Neural cell (in vitro differentiated cells): ENCODE results near the gene PTMS. TPM values are rescaled to one million over a fixed set of nuclear protein-coding genes. Genes with fewer than 3 reads are reported as not detected.

Experiments
- H2AFZ ChIP-seq: fragments of 200-600, 300-800 bp; sonication (generic), shearing (Covaris generic); 2 replicates; pipeline ENCODE4 v1.6.0; 2014; ENCODE audit warnings: low read depth, mild to moderate bottlenecking, antibody characterized with exemption, low read length, moderate library complexity
- H3F3A ChIP-seq: fragments of 200-600 bp; shearing (Covaris generic); 2 replicates; pipeline ENCODE4 v1.6.1; 2016; ENCODE audit warnings: mild to moderate bottlenecking, moderate library complexity, mixed read lengths, antibody characterized with exemption, low read length; ENCODE audit not compliant: insufficient read depth, poor library complexity, severe bottlenecking
- H3K27ac ChIP-seq: fragments of 200-600, 300-800 bp; sonication (generic), shearing (Covaris generic); 2 replicates; pipeline ENCODE4 v1.5.1; 2014; ENCODE audit warnings: mild to moderate bottlenecking, low read length, moderate library complexity
- H3K27me3 ChIP-seq: fragments of 300-800, 200-600 bp; sonication (generic), shearing (Covaris generic); 2 replicates; pipeline ENCODE4 v1.6.0; 2014; ENCODE audit warnings: mild to moderate bottlenecking, low read depth, low read length, moderate library complexity; ENCODE audit not compliant: insufficient read depth
- H3K36me3 ChIP-seq: fragments of 300-800, 200-600 bp; sonication (generic), shearing (Covaris generic); 2 replicates; pipeline ENCODE4 v1.5.1; 2014; ENCODE audit warnings: mild to moderate bottlenecking, antibody characterized with exemption, low read length, moderate library complexity; ENCODE audit not compliant: insufficient read depth
- H3K4me2 ChIP-seq: fragments of 300-800, 200-600 bp; sonication (generic), shearing (Covaris generic); 2 replicates; pipeline ENCODE4 v1.6.0; 2014; ENCODE audit warnings: mild to moderate bottlenecking, low read length
- H3K4me3 ChIP-seq: fragments of 300-800, 200-600 bp; sonication (generic), shearing (Covaris generic); 2 replicates; pipeline ENCODE4 v1.5.1; 2014; ENCODE audit warnings: mild to moderate bottlenecking, low read length, moderate library complexity
- H3K79me2 ChIP-seq: fragments of 200-600 bp; shearing (Covaris generic); replicated peaks from 2 replicates; pipeline ENCODE4 v1.6.0; 2014; ENCODE audit warnings: mild to moderate bottlenecking, low read length, moderate library complexity; ENCODE audit not compliant: insufficient read depth
- H3K9ac ChIP-seq: fragments of 300-800, 200-600 bp; sonication (generic), shearing (Covaris generic); 2 replicates; pipeline ENCODE4 v1.6.1; 2016; ENCODE audit warnings: mild to moderate bottlenecking, low read length, mixed read lengths
- H3K9me2 ChIP-seq: fragments of 200-600 bp; shearing (Covaris generic); 2 replicates; pipeline ENCODE4 v1.6.1; 2016; ENCODE audit warnings: mild to moderate bottlenecking, low read length, mixed read lengths; ENCODE audit not compliant: insufficient read depth
- H3K9me3 ChIP-seq: fragments of 200-600, 300-800 bp; sonication (generic), shearing (Covaris generic); 2 replicates; pipeline ENCODE4 v1.6.1; 2016; ENCODE audit warnings: mild to moderate bottlenecking, mixed run types, low read length, moderate library complexity, mixed read lengths
- H4K20me1 ChIP-seq: fragments of 200-600 bp; shearing (Covaris generic); 2 replicates; pipeline ENCODE4 v1.6.1; 2016; ENCODE audit warnings: mild to moderate bottlenecking, mixed run types; ENCODE audit not compliant: insufficient read depth
- CTCF ChIP-seq: fragments of 450-650 bp; IDR thresholded peaks from 2 replicates; pipeline ENCODE4 v1.5.1; 2014; ENCODE audit warnings: antibody characterized with exemption, mild to moderate bottlenecking, moderate library complexity; ENCODE audit not compliant: poor library complexity, severe bottlenecking
- EP300 ChIP-seq: fragments of 450-650 bp; conservative IDR thresholded peaks from 2 replicates; pipeline ENCODE4 v1.6.1; 2014; ENCODE audit warnings: antibody characterized with exemption, mild to moderate bottlenecking, moderate library complexity; ENCODE audit not compliant: poor library complexity, severe bottlenecking
- EZH2 ChIP-seq: fragments of 200-600, 300-800 bp; shearing (Covaris generic), sonication (generic); IDR thresholded peaks from 2 replicates; pipeline ENCODE4 v1.6.1; 2014; ENCODE audit warnings: antibody characterized with exemption, low read length, borderline replicate concordance, mild to moderate bottlenecking; ENCODE audit not compliant: insufficient read depth, poor library complexity, severe bottlenecking
- MXI1 ChIP-seq: fragments of 450-650 bp; conservative IDR thresholded peaks from 2 replicates; pipeline ENCODE4 v1.6.1; 2014; ENCODE audit warnings: antibody characterized with exemption, mild to moderate bottlenecking; ENCODE audit not compliant: poor library complexity, severe bottlenecking
- POLR2AphosphoS5 ChIP-seq: IDR thresholded peaks from 2 replicates; pipeline ENCODE4 v1.6.1; 2012
- RAD21 ChIP-seq: fragments of 450-650 bp; conservative IDR thresholded peaks from 2 replicates; pipeline ENCODE4 v1.6.1; 2014; ENCODE audit warnings: antibody characterized with exemption, mild to moderate bottlenecking, moderate library complexity
- REST ChIP-seq: IDR thresholded peaks from 2 replicates; pipeline ENCODE4 v1.6.1; 2012; ENCODE audit warnings: borderline replicate concordance
- SMC3 ChIP-seq: fragments of 450-650 bp; conservative IDR thresholded peaks from 2 replicates; pipeline ENCODE4 v1.6.1; 2014; ENCODE audit warnings: antibody characterized with exemption, mild to moderate bottlenecking, moderate library complexity; ENCODE audit not compliant: poor library complexity
- TAF1 ChIP-seq: IDR thresholded peaks from 2 replicates; pipeline ENCODE4 v1.6.1; 2012; ENCODE audit warnings: low read depth
- polyA plus RNA-seq: library from polyadenylated mRNA; depleted of rRNA; stranded (reverse); fragments of >200 nt; gene quantifications from 2 replicates; pipeline ENCODE4 v1.2.3, GENCODE V29; 2014

The PTMS gene
- polyA plus RNA-seq, 1 donor from 2014 or later = 557 TPM

- no peak overlapping the region for H3K4me3 ChIP-seq
- H3K9ac ChIP-seq = no peak overlapping the region
- no peaks in the 10 kb centered on the region for H3K79me2 ChIP-seq
- H3K36me3 ChIP-seq = no peaks in the 10 kb centered on the region
- no peaks in the 10 kb centered on the region for H3K9me3 ChIP-seq
- H3F3A ChIP-seq = no peaks in the 10 kb centered on the region
- H4K20me1 ChIP-seq = no peaks in the 10 kb centered on the region
- H2AFZ ChIP-seq = no peak overlapping the region
- no peaks in the 10 kb centered on the region for H3K27me3 ChIP-seq
- H3K27ac ChIP-seq = no peak overlapping the region
- no peaks in the 10 kb centered on the region for H3K9me2 ChIP-seq
- no peak overlapping the region for H3K4me2 ChIP-seq
- TF ChIP-seq TAF1 (no peak), EP300 (no peak), MXI1 (no peak), POLR2AphosphoS5 (no peak), CTCF (no peak), EZH2 (no peak), SMC3 (no peak), RAD21 (no peak), REST (no peak)
These were observed 24.5 kb downstream of the PTMS start for GRCh38 chr12:6790496-6791150.

GRCh38 chr12:6791931-6792520 lies 25.9 kb downstream of the PTMS start:
- Histone ChIP-seq H3K27me3 (no peaks in the 10 kb centered on the region), H3K9me3 (no peaks in the 10 kb centered on the region), H3F3A (no peaks in the 10 kb centered on the region), H3K79me2 (no peaks in the 10 kb centered on the region), H4K20me1 (no peaks in the 10 kb centered on the region), H3K27ac (peak overlapping the region; percentile 29), H2AFZ (peak overlapping the region; percentile 72), H3K4me2 (no peak overlapping the region), H3K4me3 (no peak overlapping the region), H3K36me3 (no peaks in the 10 kb centered on the region), H3K9ac (peak overlapping the region; percentile 44), H3K9me2 (no peaks in the 10 kb centered on the region)
- TF ChIP-seq CTCF (no peak), EP300 (no peak), POLR2AphosphoS5 (no peak), TAF1 (no peak), EZH2 (no peak), RAD21 (no peak), REST (no peak), SMC3 (no peak), MXI1 (no peak)
